ENCODE measurements around the gene CDH16. TPM values are rescaled to one million over a fixed set of nuclear protein-coding genes. Genes with fewer than 3 reads are reported as not detected.

Gene CDH16
- total RNA-seq, 1 donor: not detected

- Histone ChIP-seq H3K4me1 (ENCODE audit: insufficient read depth, low read length) (no peaks in the 10 kb centered on the region), H3K4me3 (ENCODE audit: low read length) (no peak overlapping the region), H3K27me3 (ENCODE audit: insufficient read depth, low read length) (no peaks in the 10 kb centered on the region), H3K9me3 (ENCODE audit: low read depth, low read length) (no peaks in the 10 kb centered on the region)
Observed at GRCh38 chr16:66913081-66913480, 5.6 kb downstream of the CDH16 start.

GRCh38 chr16:66911801-66912200, 6.9 kb downstream of the CDH16 start:
- Histone ChIP-seq H3K9me3 (ENCODE audit: low read depth, low read length) (no peaks in the 10 kb centered on the region), H3K4me3 (ENCODE audit: low read length) (no peak overlapping the region), H3K4me1 (ENCODE audit: insufficient read depth, low read length) (no peaks in the 10 kb centered on the region), H3K27me3 (ENCODE audit: insufficient read depth, low read length) (no peaks in the 10 kb centered on the region)

GRCh38 chr16:66911112-66911511, 7.6 kb downstream of the CDH16 start:
- Histone ChIP-seq H3K4me1 (ENCODE audit: insufficient read depth, low read length) (no peaks in the 10 kb centered on the region), H3K27me3 (ENCODE audit: insufficient read depth, low read length) (no peaks in the 10 kb centered on the region), H3K9me3 (ENCODE audit: low read depth, low read length) (no peaks in the 10 kb centered on the region), H3K4me3 (ENCODE audit: low read length) (no peak overlapping the region)

GRCh38 chr16:66910175-66910940, 8.3 kb downstream of the CDH16 start:
- H3K4me1 ChIP-seq (ENCODE audit: insufficient read depth, low read length): no peaks in the 10 kb centered on the region
- no peaks in the 10 kb centered on the region for H3K9me3 ChIP-seq (ENCODE audit: low read depth, low read length)
- no peak overlapping the region for H3K4me3 ChIP-seq (ENCODE audit: low read length)
- H3K27me3 ChIP-seq (ENCODE audit: insufficient read depth, low read length): no peaks in the 10 kb centered on the region

- H3K9me3 ChIP-seq (ENCODE audit: low read depth, low read length): no peaks in the 10 kb centered on the region
- no peak overlapping the region for H3K4me3 ChIP-seq (ENCODE audit: low read length)
- H3K4me1 ChIP-seq (ENCODE audit: insufficient read depth, low read length): no peaks in the 10 kb centered on the region
- H3K27me3 ChIP-seq (ENCODE audit: insufficient read depth, low read length): no peaks in the 10 kb centered on the region
Observed at GRCh38 chr16:66908762-66909559, 9.7 kb downstream of the CDH16 start.

GRCh38 chr16:66908116-66908515, 10.6 kb downstream of the CDH16 start:
- H3K4me3 ChIP-seq (ENCODE audit: low read length): no peak overlapping the region
- H3K4me1 ChIP-seq (ENCODE audit: insufficient read depth, low read length): no peaks in the 10 kb centered on the region
- no peaks in the 10 kb centered on the region for H3K27me3 ChIP-seq (ENCODE audit: insufficient read depth, low read length)
- H3K9me3 ChIP-seq (ENCODE audit: low read depth, low read length): no peaks in the 10 kb centered on the region

- H3K9me3 ChIP-seq (ENCODE audit: low read depth, low read length): no peaks in the 10 kb centered on the region
- no peaks in the 10 kb centered on the region for H3K4me1 ChIP-seq (ENCODE audit: insufficient read depth, low read length)
- no peak overlapping the region for H3K4me3 ChIP-seq (ENCODE audit: low read length)
- no peaks in the 10 kb centered on the region for H3K27me3 ChIP-seq (ENCODE audit: insufficient read depth, low read length)
Observed at GRCh38 chr16:66906916-66907836, 11.5 kb downstream of the CDH16 start.

- H3K4me3 ChIP-seq (ENCODE audit: low read length): no peak overlapping the region
- H3K27me3 ChIP-seq (ENCODE audit: insufficient read depth, low read length): no peaks in the 10 kb centered on the region
Observed at GRCh38 chr16:66905633-66906539, 12.8 kb downstream of the CDH16 start.

GRCh38 chr16:66904846-66905632, 13.6 kb downstream of the CDH16 start:
- Histone ChIP-seq H3K9me3 (ENCODE audit: low read depth, low read length) (no peaks in the 10 kb centered on the region), H3K4me1 (ENCODE audit: insufficient read depth, low read length) (no peaks in the 10 kb centered on the region), H3K4me3 (ENCODE audit: low read length) (no peak overlapping the region), H3K27me3 (ENCODE audit: insufficient read depth, low read length) (no peaks in the 10 kb centered on the region)

More at GRCh38 chr16:66905633-66906539, 12.8 kb downstream of the CDH16 start:
- H3K4me1 ChIP-seq (ENCODE audit: insufficient read depth, low read length): no peaks in the 10 kb centered on the region
- no peaks in the 10 kb centered on the region for H3K9me3 ChIP-seq (ENCODE audit: low read depth, low read length)

- Histone ChIP-seq H3K4me3 (ENCODE audit: low read length) (no peak overlapping the region), H3K27me3 (ENCODE audit: insufficient read depth, low read length) (no peaks in the 10 kb centered on the region), H3K9me3 (ENCODE audit: low read depth, low read length) (no peaks in the 10 kb centered on the region), H3K4me1 (ENCODE audit: insufficient read depth, low read length) (no peaks in the 10 kb centered on the region)
Observed at GRCh38 chr16:66904428-66904845, 14.2 kb downstream of the CDH16 start.

- no peaks in the 10 kb centered on the region for H3K9me3 ChIP-seq (ENCODE audit: low read depth, low read length)
- H3K4me1 ChIP-seq (ENCODE audit: insufficient read depth, low read length): no peaks in the 10 kb centered on the region
- H3K4me3 ChIP-seq (ENCODE audit: low read length): no peak overlapping the region
- H3K27me3 ChIP-seq (ENCODE audit: insufficient read depth, low read length): no peaks in the 10 kb centered on the region
Observed at GRCh38 chr16:66903544-66904427, 14.9 kb downstream of the CDH16 start.

GRCh38 chr16:66902648-66903543, 15.8 kb downstream of the CDH16 start:
- H3K4me3 ChIP-seq (ENCODE audit: low read length): no peak overlapping the region
- H3K27me3 ChIP-seq (ENCODE audit: insufficient read depth, low read length): no peaks in the 10 kb centered on the region
- no peaks in the 10 kb centered on the region for H3K4me1 ChIP-seq (ENCODE audit: insufficient read depth, low read length)
- H3K9me3 ChIP-seq (ENCODE audit: low read depth, low read length): no peaks in the 10 kb centered on the region
